GM19452 (cell line): ENCODE results near the gene UNC5A.

Experiments used
- ATAC-seq: cut with Tn5 transposase; IDR thresholded peaks from one replicate; pipeline ENCODE4 v1.9.1; 2021; ENCODE audit not compliant: unreplicated experiment

The UNC5A gene

DNA sequence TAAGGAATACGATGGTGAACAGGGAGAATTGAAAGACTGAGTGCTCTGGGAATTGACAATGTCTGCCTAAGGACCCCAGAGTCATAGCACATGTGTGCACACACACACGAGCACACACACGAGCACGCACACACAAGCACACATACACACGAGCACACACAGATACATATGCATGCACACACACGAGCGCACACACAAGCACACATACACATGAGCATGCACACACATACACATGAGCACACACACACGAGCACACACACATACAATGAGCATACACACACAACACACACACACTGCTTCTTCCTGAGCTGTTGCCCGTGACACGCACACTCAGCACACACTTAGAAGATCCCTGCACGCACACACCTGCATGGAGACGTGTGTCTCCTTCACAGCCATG lies 10.9 kb upstream of the UNC5A start:
- no peak for ATAC-seq

DNA sequence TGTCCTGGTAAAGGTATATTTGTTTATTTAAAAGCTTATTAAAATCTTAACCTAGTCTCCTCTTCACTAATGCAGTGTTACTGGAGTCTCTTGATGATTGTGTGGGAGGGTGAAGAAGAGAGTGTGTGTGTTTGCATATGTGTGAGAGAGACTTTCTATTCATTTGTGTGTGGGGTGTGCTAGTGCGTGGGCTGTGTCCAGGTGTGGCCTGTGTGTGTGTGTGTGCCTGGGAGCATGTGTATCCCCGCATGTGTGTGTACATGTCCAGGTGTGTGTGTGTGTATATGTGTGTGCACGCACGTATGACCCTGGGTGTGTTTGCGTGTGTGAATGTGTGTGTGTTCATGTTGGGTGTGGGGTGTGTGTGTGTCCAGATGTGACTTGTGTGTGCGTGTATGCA lies 10.3 kb upstream of the UNC5A start:
- ATAC-seq = no peak

DNA sequence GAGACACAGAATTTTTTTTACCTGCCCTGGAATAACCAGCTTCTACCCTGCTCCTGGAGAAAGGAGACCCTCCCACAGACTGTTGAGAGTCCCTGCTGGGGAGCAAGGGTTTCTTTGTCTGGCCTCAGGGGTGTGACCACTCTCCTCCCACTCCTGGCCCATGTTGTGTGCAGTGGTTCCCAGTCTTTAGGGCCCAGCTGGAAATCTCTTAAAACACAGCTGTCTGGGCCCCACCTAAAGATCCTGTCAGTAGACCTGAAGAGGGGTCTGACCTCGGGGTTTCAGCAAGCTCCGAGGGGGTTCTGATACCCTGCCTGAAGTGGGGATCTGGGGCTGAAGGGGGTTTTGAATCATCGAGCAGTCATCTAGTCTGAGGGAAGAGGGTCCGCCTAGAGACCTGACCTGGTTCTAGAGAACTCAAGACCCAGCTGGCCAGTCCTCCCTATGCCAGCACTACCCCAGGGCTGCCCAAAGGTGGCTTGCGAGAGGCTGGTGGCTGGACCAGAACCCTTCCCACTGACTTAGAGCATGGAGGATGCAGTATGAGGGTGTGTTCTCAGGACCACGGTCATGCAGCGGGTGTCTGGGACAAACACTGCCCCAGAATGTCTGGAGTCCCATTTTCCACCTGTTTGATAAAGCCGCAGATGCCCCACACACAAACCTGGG lies 8.1 kb upstream of the UNC5A start:
- no peak for ATAC-seq

DNA sequence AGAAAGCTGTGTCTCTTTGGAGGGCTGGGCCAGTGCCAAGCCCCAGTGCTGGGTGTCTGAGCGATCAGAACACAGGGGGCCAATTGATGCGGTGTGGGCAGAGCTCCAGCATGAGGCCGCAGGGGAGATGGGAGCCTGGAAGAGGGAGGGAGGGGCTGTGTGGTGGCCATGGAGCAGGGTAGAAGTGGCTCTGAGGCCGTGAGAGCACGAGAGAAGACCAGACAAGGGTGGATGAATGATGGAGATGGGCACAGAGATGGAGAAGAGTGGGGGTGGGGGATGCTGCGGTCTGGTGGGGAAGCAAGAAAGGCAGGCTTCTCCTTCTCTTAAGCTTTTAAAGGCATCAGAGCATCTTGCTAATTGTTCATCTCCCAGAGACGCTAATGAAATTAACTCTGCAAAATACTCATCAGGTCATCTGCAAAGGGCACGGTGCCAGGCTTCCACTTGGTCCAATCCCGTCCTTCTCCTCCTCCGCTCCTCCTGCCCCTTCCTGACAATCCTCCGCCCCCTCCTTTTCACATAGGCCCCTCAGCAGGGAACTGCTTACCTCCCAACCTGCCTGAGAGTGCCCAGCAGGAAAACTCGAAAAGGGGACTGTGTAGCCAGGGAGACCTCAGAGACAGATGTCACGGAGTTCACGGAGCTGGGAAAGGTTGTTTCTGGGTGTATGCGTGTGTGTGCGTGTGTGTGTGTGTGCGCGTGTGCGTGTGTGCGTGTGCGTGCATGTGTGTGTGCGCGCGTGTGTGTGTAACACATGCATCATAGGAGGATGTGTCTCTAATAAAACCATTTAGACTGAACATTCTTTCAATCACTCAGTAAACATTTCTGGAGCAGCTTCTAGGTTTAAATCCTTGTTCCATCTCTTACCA lies 7.1 kb upstream of the UNC5A start:
- ATAC-seq = no peak

DNA sequence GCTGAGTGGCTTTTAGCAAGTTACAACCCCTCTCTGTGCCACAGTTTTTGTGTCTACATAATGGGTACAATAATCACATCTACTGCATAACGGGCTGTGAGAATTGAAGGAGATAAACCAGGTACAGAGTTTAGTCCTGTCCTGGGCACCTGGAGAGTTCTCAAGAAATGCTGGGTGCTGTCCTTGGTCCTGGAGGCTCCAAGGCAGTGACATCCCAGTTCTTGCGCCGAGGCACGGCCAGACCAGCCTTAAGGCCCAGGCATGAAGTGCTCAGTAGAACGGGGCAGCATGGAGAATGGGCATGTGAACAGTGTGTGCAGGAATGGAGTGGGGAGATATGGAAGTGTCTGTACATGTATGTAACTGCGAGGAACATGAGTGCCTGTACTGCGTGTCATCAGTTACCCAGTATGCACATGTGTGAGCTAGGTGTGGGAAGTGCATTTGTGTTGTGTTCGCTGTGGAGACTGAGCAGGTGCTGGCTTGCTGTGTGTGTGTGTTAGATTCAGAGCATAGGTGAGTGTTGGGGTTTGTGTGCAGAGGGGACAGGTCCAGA lies 6.3 kb upstream of the UNC5A start:
- ATAC-seq = no peak

DNA sequence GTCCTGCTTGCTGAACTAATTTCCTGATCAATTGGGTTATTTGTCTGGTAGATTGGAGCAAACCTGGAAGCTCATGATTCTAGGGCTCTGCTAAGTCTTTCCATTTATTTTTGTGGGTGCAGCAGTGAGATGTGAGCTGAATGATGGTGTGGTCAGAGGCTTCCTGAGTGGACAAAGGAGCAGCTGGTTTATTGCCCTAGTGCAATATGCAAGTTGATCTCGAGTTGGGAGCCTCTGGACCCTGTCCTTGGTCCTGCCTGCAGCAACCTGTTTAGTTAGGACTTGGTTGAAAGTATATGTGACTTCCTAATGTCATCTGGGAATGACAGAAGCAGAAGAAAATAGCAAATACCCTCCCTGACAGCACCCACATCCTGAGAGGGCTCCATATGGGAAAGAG lies 4.2 kb upstream of the UNC5A start:
- ATAC-seq = no peak

DNA sequence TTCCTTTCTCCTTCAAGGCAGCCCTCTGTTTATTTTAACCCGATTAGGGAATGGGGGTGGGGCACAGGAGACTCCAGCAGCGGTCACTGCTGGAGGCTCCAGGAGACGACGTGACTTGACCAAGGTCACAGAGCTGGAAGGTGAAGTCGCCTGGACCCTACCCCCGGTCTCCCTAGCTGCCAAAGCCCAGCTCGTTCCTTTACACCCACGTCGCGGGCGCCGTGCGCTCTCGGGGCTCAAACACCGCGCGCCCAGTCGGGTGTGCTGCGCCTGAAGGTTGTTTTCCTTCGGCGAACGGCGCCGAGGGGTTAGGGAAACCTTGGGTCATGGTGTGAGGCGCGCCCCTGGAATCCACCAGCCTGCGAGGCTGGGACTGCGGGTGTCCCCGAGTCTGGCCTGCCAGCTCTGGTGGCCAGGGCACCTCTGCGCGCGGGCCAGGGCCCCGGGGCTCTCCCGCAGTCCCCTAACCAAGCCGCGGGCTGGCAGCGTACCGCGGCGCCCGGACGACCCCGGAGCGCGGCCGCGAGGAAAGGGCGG lies 747 bp upstream of the UNC5A start:
- no peak for ATAC-seq

DNA sequence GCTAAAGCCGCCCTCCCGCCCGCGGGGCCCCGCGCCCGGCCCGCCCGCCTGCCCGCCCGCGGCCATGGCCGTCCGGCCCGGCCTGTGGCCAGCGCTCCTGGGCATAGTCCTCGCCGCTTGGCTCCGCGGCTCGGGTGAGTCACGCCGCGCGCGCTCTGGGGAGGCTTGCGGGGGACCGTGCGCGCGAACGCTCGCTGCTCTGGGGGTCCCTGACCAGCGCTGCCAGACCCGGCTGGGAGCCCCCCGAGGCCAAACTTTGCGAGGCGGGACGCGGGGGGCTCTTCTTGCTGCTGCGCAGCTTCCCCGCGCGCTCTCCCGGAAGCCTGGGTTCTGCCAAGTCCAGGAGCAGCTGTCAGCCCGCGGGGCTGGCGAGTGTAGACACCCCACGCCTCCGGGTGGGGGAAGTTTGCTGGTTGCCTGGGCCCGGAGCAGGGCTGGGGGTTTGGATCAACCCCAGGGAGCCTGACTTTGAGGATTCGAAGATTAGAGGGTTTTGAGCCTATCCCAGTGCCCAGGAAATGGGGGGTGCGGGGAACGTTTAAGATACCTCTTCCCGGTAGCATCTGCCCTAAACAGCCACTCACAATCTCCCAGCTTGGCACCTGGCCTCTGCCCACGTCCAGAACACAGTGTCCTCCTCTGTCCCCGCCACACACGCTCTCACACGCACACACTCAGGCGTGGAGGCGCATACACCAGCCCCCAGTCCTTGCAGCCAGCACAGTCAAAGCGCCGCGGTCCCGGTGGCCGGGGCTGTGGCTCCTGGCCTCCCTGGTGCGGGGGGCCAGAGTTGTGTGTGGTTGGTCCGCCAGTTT lies 535 bp downstream of the UNC5A start:
- ATAC-seq = no peak

DNA sequence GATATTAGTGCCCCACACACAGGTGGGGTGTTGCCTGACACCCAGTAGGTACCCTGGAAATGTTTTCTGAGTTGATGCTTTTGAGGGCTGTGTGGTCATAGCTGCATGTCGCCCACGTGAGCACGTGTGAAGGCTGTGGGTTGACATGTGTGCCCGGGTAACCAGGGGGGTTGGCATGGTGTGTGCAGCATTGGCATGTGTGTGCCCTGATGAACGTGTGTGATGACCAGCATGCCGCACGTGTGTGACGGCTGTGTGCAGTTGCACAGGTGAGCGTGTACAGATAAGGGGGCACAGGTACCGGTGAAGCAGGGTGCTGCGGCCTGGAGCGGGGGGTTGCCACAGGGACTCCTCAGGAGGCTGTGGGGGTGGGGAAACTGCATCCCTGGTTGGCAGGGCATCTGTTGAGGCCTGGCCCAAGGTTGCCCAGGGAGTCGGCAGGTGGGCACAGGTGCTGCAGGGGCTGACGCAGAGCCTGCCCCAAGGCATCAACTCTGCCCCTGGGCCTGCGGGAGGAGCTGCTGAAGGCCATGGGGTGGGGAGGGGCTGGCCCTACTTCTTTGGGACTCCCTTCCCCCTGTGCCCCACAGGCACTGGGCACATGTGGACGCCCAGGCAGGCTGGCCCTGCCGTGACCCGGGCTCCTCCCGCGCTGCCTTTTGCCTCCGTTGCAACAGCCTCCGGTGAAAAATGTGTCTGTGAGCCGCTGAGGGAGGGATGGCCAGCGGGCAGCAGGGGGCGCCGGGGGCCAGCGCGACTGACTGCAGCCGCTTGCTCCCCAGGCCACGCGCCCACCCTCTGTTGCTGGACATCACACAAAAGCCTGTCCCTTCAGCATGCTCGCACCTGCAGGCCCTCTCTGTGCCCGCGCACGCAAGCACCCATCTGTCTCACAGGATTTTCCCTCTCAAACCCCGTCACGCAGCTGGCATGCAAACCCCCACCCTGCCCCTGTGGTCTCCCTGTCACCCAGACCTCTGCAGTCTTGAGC lies 2.2 kb downstream of the UNC5A start:
- ATAC-seq = no peak

DNA sequence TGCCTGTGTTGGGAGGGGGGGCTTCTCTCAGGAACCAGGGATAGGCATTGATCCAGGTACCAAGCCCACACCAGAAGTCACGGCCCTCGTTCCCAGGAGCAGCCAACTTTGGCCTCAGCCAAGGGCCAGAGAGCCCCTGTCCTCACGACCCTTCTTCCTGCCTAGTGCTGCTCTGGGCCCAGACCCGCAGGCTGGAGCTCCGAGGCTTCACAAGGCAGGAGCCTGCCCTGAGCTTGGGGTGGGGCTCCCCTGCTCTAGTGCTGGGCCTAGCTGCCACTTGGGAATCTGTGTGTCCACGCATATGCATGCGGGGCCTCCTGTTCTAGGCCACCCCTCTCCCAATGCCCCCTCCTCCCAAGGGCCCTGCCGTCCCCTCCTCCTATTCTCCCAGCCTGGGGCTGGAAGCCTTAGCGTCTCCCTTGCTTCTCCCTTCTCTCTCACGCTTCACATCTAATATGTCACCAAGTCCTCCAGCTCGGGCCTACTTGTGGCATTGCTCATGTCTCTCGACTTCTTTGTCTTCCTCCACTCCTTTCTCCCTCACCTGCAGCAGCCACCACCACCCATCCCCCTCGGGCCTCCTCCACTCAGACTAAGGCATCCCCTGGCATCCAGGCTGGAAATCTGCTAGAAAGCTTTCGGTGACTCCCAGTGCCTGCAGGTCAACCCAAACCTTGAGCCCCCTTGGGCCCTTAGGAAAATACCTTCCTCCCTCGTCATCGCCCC lies 3.4 kb downstream of the UNC5A start:
- ATAC-seq = no peak

DNA sequence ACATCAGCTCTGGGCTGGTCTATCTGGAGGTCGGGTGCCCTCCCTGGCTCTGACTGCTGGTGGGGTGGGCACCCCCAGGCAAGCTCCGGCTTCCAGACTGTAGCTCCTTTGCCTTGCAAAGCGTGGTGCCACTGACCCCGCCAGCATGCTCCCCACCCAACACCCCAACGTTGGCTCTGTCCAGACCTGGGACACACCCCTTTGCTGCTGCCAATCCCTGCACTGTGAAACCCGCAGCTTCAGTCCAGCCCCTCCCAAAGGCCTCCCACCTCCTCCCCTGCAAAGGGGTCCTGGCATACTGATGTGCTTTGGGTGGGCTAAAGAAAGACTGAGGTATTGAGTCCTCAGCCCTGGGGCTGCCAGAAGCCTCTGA lies 3.9 kb downstream of the UNC5A start:
- ATAC-seq = no peak

DNA sequence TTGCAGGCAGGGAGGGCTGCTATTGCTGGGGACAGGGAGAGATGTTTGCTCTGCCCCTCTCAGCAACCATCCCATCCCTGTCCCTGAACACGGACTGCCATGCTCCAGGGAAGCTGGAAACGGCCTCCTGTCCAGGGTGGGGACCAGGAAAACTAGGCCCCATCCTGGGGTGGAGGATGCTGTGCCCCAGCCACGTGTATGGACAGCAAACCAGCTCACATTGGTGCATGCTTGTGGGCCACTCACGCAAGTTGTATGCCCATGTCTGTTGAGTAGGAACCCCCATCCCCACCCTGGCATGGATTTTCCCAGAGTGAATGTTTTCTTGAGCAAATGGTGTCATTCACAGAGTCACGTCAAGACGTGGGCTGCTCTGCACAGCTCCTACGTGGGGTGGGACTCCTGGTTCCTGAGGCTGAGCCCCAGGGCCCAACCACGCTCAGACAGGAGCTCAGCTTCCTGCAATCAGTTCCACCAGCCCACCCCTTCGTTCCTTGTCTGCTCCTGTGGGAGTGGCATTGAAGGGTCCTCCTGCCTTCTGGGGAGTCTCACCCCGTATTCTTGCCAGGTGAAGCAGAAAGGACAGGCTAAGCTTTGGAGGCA lies 4.6 kb downstream of the UNC5A start:
- no peak for ATAC-seq

DNA sequence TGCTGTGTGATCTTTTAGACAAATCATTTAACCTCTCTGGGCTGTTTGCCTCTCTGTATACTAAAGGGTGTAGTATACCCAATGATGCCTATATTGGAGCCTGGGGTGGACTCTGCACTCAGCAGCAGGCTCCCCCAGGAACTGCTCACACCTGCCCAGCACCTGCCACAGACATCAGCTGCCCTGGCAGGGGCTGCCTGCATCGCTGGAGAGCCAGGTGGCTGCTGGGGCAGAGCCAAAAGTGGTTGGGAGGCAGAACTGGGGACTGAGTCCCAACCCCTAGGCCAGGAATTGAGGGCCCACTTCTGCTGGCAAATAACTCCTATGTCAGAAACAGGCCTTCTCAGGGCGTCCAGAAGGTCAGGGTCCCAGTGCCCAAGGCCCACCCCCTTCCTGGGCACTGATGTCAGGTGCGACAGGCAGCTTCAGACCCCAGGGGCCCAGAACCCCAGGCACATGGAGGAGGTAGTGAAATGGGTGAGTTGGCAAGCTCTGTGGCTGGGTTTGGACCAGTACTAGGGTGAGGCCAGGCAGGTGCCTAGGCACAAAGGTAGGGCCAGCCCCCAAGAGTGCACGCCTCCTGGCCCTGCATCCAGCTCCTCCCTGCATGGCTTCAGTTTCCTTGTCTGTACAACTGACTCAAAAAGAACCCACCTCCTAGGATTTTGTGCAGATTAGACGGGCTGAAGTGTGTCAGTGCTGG lies 5.8 kb downstream of the UNC5A start:
- no peak for ATAC-seq

DNA sequence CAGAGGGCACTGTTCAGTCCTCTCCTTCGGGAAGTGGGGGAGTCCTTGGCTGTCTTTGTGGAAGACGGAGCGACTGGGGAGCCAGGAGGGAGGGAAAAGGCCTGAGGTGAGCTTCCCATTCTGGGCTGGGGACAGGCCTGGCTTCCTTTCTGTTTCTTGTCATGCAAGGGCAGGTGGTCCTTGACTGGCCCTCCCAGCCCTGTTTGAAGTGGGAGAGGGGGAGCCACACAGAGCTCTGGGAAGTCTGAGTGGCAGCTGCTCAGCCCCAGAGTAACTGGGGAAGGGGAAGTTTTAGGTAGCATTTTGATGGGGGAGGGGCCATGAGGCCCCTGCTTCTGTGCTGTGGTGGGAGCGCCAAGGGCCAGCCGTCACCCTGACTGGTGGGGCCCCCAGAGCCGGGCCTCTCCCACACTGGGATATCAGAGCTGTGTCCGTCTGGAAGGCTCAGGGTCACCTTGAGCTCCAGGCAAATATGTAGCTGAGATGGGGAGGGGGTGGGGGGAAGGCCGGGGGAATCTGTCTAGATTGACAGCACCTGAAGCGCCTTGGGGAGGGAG lies 6.5 kb downstream of the UNC5A start:
- ATAC-seq = no peak

DNA sequence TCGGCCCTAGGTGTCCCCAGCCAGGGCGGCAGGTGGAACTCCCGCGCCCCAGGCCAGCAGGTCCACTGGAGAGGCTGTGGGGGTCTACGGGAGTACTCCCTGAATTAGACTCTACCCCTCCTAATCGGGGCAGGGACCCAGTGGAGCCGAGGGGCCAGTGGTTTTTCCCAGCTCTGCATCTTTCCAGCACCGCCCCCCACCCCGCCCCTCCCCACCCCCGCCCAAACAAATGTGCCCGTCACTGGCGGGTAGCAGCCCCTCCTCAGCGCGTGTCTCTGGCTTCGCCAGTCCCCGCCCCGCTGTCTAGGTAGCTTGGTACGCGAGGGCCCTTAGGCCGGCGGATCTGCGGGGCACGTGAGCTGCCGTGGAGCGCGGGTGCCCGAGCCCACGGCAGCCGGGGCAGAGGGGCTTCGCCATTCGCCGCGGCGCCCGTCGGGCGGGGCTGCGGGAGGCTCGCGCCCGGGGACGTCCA lies 7.0 kb downstream of the UNC5A start:
- peak; percentile 4 for ATAC-seq

DNA sequence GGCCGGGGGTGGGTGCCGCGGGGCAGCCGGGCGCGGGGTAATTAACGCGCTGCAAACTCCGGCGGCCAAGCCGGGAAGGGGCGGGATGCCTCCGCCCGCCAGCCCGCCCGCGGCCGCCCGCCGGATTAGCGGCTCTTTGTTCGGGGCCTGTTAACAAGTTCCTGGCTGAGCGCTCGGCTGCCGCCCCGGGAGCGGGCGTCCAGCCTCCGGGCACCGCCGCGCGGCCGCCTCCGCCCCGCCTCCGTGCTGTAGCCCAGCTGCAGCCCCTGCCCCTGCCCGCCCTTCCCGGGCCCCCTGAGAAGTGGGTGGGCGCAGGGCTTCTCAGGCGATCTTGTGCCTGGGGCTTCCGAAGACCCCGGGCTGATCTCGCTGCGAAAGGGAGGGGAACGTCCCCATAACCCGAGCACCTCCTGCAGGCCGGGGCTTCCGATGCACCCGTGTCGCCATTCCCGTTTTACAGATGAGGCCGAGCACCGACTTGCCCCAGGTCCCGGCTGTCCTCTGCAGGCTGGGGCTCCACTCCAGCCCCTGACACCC lies 7.5 kb downstream of the UNC5A start:
- peak; percentile 40 for ATAC-seq

DNA sequence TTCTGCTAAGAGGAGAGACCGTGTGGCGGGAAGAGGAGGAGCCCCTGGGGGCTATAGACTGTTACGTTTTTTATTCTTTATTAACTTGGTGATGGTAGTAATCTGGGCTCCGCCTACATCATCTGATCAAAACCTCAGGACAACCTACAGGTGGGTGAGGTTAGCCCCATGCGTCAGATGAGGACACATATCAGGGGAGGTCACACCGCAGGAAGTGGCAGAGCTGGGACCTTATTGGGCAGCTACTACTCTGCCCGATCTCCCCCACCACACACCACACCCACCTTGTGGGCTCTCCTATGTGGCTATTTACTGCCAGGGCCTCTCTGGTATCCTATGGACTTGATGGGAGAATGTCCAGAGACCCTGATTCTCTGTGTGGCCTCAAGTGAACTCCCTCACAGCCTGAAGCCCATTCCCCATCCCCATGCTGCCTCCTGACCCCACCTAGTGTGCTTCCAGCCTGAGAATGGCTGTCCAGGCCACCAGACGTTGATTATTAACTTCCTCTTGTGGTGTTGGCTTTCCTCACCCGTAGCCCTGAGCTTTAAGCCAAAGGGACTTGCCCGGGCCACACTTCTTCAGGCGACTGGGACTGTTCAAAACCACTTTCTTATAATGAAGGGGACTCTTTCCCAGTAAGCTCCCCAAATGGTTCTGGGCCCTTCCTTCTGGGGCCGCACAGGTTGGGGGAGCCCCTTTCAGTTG lies 8.2 kb downstream of the UNC5A start:
- peak; percentile 75 for ATAC-seq
